Activated CD4-positive, alpha-beta T cell treated with anti-CD3 and anti-CD28 coated beads for 1 hour (primary cell): Measurements from ENCODE around the gene GRM2.

ENCODE experiments used
- DNase-seq: peaks from one replicate; pipeline ENCODE4 v3.0.0-alpha.2; 2020

GRM2 gene

DNA sequence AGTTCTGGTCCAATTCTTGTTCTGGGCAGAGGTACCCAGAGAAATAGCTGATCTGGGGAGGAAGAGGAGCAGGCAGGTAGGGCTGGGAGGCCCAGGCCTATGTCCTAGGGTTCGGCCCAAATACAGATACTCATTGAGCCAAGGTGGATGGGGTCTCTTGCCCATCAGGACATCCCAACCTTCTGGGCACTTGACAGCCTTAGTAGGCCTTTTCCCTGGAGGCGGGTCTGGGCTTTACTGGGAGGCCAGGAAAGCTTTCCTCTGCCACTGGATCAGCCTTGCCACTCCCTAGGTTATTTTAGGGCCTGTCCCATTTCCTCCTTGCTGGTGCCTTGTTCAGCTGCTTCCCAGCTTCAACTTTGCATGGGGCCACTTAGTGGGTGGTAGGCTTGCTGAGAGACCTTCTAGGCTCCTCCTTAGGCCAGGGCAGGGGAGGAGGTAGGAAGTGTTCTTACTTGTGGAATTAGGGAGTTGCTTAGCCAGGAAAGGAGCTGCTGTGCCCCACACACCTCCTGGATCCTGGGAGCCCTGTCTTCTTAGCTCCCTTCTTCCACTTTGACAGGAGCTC lies 26.1 kb upstream of the GRM2 start:
- no peak for DNase-seq

DNA sequence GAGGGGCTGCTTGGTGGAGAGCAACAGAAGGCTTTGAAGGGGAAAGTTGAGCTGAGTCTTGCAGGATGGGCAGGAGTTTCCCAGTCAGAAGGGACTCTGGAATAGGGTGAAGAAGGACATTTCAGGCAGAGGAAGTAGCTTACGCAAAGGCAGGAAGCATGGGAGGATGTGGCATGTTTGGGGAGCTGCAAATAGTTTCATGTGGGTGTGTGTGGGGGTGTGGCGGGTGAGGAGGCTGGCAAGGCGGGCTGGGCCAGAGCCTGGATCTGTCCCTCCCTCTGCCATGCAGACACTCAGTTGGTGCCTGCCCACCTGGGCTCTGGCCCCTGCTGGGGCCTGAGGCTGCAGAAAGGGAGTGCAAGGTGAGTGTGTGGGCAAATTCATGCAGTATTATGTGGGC lies 25.4 kb upstream of the GRM2 start:
- DNase-seq: peak; percentile 21

DNA sequence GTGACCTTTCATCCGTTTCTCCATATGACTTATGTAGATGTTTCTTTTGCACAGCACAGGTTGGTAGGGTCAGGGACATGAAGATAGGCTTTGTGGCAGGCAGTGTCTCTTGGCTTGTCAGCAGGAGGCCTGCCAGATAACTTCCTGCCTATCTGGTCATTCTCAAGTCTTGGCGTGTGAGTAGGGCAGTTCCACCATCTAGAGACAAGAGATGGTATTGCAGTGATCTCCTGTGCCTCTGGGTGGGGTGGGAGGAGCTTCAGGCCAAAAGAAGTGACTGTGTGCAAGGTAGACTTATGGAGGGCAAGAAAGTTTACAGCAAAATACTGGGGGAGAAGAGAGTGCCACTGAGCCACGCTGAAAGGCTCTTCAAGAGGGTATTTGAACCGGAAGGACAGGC lies 24.8 kb upstream of the GRM2 start:
- DNase-seq: peak; percentile 58

DNA sequence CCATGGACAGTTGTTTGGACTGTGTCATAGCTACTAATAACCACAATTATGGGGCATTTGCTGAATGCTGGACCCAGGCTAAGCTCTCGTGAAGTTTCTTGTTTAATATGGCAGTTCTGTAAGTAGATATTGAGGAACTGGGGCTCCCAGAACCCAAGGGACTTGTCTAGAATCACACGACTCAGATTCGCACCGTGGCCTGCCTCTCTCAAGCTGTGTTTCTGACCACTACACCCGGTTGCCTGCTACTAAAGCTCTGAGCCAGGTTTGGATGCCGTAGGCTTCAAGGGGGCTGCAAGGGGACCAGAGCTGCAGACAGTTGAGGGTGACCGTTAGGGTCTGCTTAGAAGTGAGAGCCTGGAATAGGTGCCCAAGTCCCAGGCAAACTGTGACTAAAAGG lies 24.3 kb upstream of the GRM2 start:
- no peak for DNase-seq

DNA sequence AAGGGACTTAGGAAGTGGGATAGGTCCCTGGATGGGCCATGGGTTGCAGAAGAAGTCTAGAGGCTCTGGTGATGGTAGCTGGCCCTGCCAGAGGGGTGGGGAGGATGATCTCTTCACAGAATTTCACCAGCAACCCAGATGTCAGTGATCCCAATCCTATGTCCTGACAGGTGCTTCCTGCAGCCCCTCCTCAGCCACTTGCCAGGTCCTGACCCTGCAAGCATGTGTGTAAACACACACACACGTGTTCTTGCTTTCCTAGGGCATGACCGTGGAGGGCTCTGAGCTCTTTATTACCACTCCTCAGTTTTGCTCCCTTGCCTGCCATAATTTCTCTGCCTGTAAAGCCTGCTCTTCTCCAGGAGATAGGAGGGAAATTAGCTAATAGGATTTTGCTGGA lies 23.3 kb upstream of the GRM2 start:
- no peak for DNase-seq

DNA sequence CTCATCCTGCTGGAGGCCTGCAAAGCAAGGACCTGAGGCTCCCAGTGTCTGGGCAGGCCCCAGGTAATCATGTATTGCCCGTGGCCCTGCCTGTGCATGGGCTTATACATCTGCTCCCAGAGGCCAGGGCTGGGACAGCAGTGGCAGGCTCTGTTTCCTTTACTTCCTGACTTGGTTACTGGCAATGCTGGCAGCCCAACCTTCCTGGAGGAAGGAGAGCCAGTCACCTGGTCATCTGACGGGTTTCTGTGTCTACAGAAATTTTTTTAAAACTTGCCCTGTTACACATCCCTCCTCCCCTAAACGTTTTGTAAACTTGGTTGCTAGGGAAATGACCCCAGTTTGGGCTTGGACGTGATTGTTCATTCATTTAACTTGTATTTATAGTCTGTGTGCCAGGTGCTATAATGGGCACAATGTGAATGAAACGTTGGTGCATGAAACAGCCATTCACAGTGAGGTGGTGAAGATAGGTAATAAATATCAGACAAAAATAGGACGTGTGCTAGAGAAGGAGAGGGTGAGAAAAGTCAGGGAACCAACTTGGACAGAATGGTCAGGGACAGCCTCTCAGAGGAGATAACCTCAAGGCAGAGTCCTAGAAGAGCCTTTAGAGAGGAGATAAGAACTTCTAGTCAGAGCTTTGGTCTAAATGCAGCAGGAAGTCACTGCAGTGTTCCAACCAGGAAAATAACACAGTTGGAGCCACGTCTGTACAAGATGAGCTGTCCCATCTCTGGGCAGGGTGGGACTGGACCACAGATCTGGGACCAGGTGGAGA lies 21.7 kb upstream of the GRM2 start:
- no peak for DNase-seq

DNA sequence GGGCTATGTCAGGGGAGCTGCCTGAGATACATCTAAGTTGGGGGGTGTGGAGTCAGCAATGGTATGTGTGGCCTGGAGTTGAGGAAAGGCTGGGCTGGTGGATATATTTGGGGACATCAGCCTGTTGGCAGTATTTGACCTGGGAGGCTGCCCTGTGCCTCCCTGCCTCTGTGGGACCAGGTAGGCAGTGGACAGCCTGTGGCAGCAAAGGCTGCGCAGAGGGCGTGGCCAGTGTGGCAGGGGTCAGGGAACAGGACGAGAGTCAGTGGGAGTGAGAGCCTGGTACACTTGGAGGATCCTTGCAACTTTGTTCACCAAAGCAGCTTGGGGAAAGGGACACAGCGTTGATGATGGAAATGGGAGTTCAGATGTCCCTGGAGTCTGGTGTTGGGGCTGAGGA lies 20.8 kb upstream of the GRM2 start:
- DNase-seq: no peak

DNA sequence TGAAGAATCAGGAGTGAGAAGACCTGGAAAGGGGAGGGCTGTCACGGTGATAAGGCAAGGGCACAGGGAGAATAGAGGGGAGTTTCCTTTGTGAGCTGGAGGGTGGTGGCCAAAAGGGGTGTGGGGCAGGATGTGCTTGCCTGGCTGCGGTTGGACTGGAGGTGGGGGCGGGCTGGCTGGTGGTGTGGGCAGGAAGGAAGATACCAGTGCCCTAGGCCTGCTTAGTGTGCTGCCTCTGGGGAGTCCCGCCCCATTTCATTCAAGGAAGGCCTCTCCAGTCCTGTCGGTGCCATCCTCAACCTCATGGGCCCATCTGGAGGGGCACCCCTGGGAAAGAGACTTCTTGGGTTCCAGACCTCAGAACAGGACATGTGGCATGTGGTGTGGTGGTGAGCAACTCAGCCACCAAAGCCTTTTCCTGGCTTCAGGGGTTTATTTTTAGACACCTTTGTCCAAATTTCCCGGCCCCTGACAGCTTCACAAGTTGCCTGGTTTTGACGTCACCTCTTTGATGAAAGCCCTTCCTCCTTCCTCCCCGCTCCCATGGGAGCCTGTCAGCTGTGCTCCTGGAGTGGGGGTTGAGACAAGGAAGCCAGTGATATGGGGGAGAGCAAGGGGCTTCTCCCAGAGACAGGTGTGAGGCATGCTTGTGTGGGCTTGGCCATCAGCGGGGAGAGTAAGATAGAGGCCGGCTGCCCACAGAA lies 20.2 kb upstream of the GRM2 start:
- DNase-seq: peak; percentile 61

DNA sequence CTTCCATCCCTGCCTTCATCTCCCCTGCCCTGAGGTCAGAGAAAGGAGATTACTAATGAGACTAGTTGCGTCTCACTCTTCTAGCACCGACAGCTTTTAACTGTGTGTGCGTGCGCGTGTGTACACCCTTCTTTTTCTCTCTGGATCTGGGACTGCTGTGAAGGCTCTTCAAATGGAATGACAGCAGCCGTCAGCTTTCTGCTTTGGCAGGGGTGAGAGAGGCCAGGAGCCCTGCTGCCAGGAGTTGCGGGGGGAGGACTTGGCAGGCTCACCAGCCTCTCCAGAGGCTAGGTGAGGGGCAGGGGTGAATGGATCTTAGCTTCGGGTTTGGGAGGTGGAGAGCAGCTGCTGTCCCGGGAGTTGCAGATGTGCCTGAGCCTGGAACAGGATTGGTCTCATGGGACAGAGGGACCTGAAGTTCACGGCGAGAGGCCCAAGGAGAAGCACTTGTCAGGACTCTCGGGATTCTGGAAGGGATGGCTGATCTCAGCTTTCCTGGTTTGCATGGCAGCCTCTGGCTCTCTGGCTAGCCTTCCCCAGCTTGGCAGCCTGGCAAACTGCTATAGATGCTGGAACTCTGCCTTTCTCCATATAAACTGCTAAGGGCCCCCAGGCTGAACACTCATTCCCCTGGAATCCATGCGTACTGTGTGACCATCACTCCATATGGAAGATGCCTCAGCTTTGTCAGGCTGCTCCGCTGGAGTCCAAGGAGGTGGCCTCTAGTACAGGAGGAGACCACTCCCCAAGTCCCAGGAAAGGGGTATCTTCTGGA lies 19.2 kb upstream of the GRM2 start:
- no peak for DNase-seq

DNA sequence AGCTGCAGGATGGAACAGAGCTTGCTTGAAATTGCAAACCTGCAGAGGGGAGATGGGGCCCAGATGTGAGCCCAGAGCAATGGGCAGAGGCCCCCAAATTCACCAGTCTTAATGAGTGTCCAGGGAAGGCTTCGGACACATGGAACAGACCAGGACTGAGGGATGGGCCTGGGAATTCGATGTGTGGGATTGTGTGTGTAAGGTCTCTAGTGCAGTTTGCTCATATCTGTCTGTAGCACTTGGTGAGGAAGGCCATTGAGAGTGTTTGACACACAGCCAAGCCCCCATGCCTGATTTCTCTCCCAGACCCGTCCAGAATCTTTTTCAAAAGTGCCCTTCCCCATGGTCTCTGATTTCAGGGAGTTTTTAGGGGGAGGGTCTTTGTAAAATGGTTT lies 18.7 kb upstream of the GRM2 start:
- no peak for DNase-seq

DNA sequence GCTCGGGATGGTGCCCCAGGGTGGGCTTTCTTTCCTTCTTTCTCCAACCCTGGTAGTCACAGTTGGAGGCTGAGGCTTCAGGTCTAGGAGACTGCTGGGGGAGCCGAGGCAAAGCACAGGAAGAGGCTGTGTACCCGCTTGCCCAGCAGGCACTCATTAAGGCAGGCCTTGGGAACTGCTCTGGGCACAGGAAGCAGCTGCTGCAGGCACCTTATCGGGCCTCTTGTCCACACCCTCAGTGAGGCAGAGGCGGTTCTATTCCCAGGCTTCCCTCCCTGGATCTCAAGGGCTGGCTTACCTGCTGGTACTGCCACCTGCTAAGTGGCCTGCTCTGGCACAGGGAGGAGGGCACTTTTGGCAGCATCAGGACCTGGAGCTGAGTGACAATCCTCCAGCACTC lies 15.8 kb upstream of the GRM2 start:
- no peak for DNase-seq

DNA sequence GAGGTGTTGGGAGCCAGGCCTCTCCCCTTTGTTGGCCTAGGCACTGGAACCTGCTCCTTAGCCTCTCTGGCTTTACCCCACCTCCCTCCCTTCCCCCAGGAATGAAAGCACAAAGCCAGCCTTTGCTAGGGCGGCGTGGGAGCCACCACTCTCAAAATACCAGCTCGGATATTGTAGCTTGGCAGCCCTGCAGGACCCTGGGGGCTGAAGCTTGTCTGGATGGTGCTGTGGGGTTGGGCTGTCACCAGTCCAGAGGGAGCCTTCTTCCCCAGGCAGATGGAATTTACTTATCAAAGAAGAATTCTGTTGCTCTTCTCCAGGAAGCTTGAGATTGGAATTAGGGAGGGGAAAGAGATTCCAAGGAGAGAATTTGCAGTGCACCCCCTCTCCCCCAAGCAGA lies 14.9 kb upstream of the GRM2 start:
- no peak for DNase-seq

DNA sequence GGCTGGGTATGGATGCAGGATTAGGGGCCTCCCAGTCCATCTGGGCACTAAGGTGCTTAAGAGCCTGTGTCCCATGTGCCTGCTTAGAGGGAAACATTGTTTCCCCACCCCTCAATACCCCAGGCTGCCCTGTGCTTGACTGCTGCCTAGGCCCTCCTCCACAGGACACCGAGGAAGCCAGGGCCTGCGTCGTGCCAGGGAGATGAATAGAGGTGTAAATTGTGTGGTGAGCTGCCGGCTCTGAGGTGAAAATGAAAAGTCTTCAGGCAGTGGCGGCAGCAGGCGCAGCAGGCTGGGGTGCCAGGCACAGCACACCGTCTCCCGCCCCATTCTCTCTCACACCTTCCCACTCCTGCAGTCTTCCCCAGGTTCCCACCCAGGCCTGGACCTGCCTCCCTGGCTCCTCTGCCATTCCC lies 13.9 kb upstream of the GRM2 start:
- DNase-seq: no peak

DNA sequence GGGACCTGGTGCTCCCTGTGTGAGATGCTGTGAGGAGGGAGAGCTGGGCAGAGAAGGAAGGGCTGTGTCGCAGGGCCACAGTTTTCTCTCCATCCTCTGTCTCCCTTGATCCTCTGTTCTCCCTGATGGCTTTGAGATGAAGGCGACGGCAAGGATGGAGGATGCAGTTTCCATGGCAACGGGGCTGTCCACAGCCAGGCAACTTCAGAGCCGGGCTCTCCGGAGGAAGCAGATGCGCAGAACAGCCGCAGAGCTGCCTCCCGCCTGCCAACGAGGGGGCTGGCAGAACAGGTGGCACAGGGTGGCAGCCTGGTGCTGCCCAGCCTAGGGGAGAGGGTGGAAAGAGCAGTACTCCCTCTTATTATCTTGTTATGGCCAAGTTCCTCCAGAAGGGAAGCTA lies 9.9 kb upstream of the GRM2 start:
- DNase-seq: no peak

DNA sequence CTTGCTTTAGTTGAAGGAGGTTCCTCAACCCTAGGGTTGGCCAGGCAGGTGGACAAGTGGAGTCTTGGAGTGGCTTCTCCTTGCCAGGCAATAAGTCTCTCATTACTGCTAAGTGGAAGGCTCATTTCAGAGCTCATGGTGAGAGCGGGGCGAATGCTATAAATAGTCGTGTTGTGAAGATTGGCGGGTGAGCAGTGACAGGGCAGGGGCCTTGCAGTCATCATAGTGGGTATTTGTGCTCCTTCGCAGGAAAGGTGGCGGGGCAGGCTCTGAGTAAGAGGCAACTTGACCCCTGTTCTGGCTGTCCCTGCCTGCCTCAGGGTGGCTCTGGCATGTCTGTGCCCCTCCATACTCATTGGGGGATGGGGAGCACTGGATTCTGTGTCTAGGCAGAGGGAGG lies 8.7 kb upstream of the GRM2 start:
- no peak for DNase-seq

DNA sequence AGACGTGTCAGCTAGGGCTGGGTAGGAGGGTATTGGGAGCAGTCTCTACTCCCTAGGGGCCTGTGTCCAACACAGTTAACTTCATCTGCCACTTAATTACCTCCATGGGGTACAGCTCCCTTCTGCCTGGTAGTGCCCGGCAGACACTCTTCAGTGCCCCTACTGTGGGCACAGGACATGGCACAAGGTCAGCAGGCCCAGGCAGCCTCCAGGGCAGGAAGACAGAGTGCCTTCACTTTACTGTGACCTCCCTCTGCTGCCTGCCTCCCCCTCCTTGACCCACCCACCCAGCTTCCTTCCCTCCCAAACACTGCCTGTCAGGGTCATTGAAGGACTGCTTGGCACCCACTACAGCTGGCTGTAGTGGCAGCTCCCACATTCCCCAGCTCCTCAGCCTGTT lies 6.5 kb upstream of the GRM2 start:
- DNase-seq: no peak

DNA sequence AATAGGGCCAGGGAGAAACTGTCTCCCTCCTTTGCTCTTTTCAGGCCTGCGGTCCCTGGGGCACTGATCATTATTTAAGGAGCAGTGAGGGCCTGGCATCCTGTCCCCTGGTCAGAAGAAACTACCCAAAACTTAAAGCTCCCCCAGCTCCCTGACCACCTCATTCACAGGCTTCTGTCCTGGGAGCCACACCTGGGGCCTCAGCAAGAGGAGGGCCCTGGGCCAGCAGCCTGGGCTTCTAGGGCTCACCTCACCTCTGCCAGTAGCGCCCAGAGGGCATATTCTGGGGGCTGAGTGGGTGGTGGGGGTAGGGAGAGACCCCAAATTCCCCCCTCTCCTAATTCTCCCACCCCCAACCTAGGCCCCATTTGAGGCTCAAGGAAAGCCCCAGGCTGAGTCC lies 4.7 kb upstream of the GRM2 start:
- DNase-seq: no peak

DNA sequence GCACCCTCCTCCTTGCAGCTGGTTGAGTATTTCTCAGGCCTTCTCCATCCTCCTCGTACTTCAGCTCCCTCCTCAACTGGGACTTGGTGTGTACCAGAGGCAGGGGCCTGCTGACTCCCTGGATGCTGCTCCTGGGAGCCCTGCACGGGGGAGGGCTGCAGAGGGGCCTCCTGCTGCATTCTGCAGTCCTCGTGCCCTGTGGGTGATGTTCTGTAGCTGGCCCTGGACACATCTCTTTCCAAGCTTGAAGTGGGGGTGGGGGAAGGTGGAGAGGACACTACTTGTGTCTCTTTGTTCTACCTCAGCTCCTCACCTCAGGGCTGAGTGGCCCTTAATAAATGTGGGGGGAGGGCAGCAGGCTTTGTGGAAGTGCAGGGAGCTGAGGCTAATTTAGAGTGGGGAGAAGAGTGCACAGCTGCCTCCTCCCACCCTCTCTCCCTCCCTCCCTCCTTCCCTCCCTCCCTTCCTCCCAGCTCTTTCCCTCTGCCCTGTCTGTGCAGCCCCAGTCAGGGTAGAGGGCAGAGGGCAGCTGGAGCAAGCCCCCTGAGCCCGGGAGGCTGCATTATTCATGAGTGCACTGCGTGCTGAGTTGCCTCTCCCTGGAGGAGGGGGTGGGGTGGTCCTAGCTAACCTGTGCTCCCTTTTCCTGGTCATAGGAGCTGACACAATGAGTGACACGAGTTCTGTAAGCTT lies 3.7 kb upstream of the GRM2 start:
- no peak for DNase-seq

DNA sequence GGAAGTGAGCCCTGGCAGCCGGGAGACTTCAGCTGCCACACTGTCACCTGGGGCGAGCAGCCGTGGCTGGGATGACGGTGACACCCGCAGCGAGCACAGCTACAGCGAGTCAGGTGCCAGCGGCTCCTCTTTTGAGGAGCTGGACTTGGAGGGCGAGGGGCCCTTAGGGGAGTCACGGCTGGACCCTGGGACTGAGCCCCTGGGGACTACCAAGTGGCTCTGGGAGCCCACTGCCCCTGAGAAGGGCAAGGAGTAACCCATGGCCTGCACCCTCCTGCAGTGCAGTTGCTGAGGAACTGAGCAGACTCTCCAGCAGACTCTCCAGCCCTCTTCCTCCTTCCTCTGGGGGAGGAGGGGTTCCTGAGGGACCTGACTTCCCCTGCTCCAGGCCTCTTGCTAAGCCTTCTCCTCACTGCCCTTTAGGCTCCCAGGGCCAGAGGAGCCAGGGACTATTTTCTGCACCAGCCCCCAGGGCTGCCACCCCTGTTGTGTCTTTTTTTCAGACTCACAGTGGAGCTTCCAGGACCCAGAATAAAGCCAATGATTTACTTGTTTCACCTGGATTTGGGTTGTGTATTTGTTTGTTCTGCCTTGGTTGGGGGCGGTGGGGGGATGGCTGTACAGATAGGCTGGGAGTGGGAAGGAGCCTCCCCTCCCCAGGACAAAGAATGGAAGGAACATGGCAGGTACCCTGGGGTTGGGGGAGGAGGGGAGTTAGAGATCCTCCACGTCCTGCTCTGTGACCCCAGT lies 2.9 kb upstream of the GRM2 start:
- no peak for DNase-seq

DNA sequence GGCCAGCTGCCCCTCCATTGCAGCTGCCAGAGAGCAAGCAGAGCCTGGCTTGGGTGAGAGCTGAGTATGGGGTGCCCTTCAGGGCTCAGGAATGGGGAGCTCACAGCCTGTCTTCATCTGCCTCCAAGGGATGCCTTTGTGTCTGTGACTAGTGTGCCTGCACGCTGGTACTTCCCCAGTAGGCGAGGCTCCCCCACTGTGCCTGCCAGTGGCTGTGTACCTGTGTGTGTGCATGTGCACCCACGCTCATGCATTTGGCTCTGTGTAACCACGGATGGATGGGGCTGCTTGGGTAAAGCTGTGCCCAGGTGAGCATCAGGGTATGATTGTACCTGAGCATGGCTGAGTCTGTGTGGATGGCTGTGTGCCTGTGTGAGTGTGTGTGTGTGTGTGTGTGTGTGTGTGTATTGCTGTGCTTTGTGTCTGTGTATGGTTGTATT lies 2.3 kb upstream of the GRM2 start:
- DNase-seq: no peak

DNA sequence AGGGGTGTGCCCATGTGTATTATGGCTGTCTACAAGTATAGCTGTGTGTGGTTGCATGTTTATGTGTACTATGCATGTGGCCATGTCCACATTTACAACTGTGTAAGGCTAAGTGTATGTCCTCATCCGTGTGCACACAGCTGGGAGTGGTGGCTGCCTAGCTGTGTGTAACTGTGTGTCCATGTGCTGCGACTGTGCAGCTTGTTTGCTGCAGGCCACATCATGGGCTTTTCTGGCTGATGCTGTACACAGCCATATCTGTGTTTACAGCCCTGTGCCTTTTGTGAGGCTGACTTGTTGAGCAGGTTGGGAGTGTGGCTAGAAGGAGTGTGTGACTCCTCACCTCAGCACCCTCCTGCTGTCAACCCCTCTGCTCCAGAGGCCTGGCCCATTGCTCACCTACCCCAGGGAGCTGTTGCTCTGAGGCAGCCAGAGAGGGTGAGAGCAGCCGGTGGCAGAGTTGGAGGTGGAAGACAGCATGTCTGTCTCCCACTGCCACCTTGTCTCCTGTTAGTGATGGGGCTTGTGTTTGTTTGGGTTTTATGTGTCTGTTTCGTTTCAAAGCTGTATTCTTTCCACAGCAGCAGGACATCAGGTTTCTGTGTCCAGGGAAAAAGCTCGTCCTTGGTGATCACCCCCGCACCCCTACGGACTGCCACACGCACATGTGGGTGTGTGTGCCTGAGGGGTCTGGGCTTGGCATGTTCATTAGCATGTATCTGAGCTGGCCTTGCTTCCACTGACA lies 1.4 kb upstream of the GRM2 start:
- no peak for DNase-seq
